ENCODE data around the gene SGPP2.

SGPP2 gene, protein sequence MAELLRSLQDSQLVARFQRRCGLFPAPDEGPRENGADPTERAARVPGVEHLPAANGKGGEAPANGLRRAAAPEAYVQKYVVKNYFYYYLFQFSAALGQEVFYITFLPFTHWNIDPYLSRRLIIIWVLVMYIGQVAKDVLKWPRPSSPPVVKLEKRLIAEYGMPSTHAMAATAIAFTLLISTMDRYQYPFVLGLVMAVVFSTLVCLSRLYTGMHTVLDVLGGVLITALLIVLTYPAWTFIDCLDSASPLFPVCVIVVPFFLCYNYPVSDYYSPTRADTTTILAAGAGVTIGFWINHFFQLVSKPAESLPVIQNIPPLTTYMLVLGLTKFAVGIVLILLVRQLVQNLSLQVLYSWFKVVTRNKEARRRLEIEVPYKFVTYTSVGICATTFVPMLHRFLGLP

DNA sequence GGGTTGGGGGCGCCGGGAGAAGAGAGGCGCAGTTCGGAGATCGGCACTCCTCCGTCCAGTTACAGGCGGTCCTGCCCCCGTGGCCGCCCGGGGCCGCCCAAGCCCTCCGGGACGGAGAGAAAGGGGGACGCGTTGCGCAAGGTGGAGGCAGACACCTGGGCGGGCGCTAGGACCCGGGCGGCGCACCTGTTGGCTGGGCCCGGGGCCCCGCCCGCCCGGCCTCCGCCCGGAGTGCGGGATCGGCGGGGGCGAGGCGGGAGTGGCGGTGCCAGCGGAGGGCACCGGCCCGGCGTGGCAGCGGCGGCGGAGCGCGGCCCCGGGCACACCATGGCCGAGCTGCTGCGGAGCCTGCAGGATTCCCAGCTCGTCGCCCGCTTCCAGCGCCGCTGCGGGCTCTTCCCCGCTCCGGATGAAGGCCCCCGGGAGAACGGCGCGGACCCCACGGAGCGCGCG lies at the start of gene SGPP2:
TSS of gene SGPP2 (plus strand) at position 268 of the 453 bp plus-strand sequence. CDS start at position 328, 60 bp downstream.
- H3K27me3 ChIP-seq (ENCODE audit: control insufficient read depth, low read length): peaks cover 46% of the 10 kb centered on the region
- H3K4me2 ChIP-seq (ENCODE audit: low read length): no peak within 1 kb of the TSS
- no peak within 1 kb of the TSS for H3K4me3 ChIP-seq (ENCODE audit: low read length)
- peaks cover 8% of the 10 kb centered on the region for H3K4me1 ChIP-seq (ENCODE audit: control insufficient read depth, low read length)
- no peaks in the 10 kb centered on the region for H3K79me2 ChIP-seq (ENCODE audit: control insufficient read depth, low read length)
- no peaks in the 10 kb centered on the region for H4K20me1 ChIP-seq (ENCODE audit: control insufficient read depth, insufficient read depth, low read depth, low read length)
- H3F3A ChIP-seq (ENCODE audit: control insufficient read depth, insufficient read depth): no peaks in the 10 kb centered on the region
- TF ChIP-seq, protein P1, sequence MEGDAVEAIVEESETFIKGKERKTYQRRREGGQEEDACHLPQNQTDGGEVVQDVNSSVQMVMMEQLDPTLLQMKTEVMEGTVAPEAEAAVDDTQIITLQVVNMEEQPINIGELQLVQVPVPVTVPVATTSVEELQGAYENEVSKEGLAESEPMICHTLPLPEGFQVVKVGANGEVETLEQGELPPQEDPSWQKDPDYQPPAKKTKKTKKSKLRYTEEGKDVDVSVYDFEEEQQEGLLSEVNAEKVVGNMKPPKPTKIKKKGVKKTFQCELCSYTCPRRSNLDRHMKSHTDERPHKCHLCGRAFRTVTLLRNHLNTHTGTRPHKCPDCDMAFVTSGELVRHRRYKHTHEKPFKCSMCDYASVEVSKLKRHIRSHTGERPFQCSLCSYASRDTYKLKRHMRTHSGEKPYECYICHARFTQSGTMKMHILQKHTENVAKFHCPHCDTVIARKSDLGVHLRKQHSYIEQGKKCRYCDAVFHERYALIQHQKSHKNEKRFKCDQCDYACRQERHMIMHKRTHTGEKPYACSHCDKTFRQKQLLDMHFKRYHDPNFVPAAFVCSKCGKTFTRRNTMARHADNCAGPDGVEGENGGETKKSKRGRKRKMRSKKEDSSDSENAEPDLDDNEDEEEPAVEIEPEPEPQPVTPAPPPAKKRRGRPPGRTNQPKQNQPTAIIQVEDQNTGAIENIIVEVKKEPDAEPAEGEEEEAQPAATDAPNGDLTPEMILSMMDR (IDR thresholded peaks at IDR 0.05; ENCODE audit: low read depth, low read length, poor library complexity, severe bottlenecking): no peak
- TF ChIP-seq EZH2phosphoT487 (IDR thresholded peaks at IDR 0.05; ENCODE audit: borderline replicate concordance, low read length): no peak
- H3K27ac ChIP-seq (ENCODE audit: low read depth, low read length): no peak within 1 kb of the TSS
- H3K9me2 ChIP-seq (replicated peaks; ENCODE audit: control insufficient read depth, low read length): no peaks in the 10 kb centered on the region
- no peaks in the 10 kb centered on the region for H3K36me3 ChIP-seq (ENCODE audit: control insufficient read depth, low read length)
- peaks cover 5% of the 10 kb centered on the region; the same call in 1 of the 2 replicates for H3K9me3 ChIP-seq (ENCODE audit: control insufficient read depth, insufficient read depth, low read length)

GRCh38 chr2:222375798-222376197 lies 48.5 kb upstream of the SGPP2 start:
- Histone ChIP-seq H3K79me2 (ENCODE audit: control insufficient read depth, low read length) (no peaks in the 10 kb centered on the region), H3K4me1 (ENCODE audit: control insufficient read depth, low read length) (no peaks in the 10 kb centered on the region), H3K27me3 (ENCODE audit: control insufficient read depth, low read length) (no peaks in the 10 kb centered on the region), H3K4me2 (ENCODE audit: low read length) (no peak overlapping the region), H3K9me2 (replicated peaks; ENCODE audit: control insufficient read depth, low read length) (no peaks in the 10 kb centered on the region), H4K20me1 (ENCODE audit: control insufficient read depth, insufficient read depth, low read depth, low read length) (no peaks in the 10 kb centered on the region), H3K36me3 (ENCODE audit: control insufficient read depth, low read length) (no peaks in the 10 kb centered on the region), H3K27ac (ENCODE audit: low read depth, low read length) (no peak overlapping the region), H3K9me3 (ENCODE audit: control insufficient read depth, insufficient read depth, low read length) (no peaks in the 10 kb centered on the region), H3F3A (ENCODE audit: control insufficient read depth, insufficient read depth) (no peaks in the 10 kb centered on the region), H3K4me3 (ENCODE audit: low read length) (no peak overlapping the region)
- TF ChIP-seq, protein P1 (IDR thresholded peaks at IDR 0.05; ENCODE audit: low read depth, low read length, poor library complexity, severe bottlenecking): no peak
- no peak for TF ChIP-seq EZH2phosphoT487 (IDR thresholded peaks at IDR 0.05; ENCODE audit: borderline replicate concordance, low read length)

DNA sequence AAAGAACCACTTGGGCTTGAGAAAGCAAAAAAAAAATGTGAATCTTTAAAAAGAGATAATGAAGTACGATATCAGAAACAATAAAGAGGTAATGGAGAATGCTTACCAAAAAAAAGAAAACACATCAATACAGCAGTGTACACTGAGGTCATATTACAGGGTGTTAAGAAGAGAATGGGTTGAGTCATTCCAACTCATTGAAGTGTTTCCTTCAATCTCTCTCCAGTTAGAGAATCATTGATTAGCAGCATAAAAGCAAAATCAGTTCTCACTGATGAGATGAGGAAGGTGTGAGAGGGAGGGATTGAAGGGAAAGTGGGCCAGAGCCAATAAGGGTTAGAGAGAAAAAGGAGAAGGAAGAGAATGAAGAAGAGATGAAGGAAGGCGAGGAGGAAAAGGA lies 43.9 kb upstream of the SGPP2 start:
- TF ChIP-seq, protein P1 (IDR thresholded peaks at IDR 0.05; ENCODE audit: low read depth, low read length, poor library complexity, severe bottlenecking): no peak
- no peak for TF ChIP-seq EZH2phosphoT487 (IDR thresholded peaks at IDR 0.05; ENCODE audit: borderline replicate concordance, low read length)
- Histone ChIP-seq H3K4me1 (ENCODE audit: control insufficient read depth, low read length) (no peaks in the 10 kb centered on the region), H3K9me2 (replicated peaks; ENCODE audit: control insufficient read depth, low read length) (no peaks in the 10 kb centered on the region), H3K4me2 (ENCODE audit: low read length) (no peak overlapping the region), H3K79me2 (ENCODE audit: control insufficient read depth, low read length) (no peaks in the 10 kb centered on the region), H3K27me3 (ENCODE audit: control insufficient read depth, low read length) (no peaks in the 10 kb centered on the region), H3K9me3 (ENCODE audit: control insufficient read depth, insufficient read depth, low read length) (no peaks in the 10 kb centered on the region), H4K20me1 (ENCODE audit: control insufficient read depth, insufficient read depth, low read depth, low read length) (no peaks in the 10 kb centered on the region), H3F3A (ENCODE audit: control insufficient read depth, insufficient read depth) (no peaks in the 10 kb centered on the region), H3K4me3 (ENCODE audit: low read length) (no peak overlapping the region), H3K36me3 (ENCODE audit: control insufficient read depth, low read length) (no peaks in the 10 kb centered on the region), H3K27ac (ENCODE audit: low read depth, low read length) (no peak overlapping the region)

All from DOHH2 (cell line).